ENCODE data around the gene SRGAP1.
"Not testable (repeated sequence)": the region's sequence is repeated elsewhere in the genome, so short reads cannot be mapped to it uniquely, and the experiment has no call there.

The SRGAP1 gene

GRCh38 chr12:64172143-64172970 lies 327.9 kb downstream of the SRGAP1 start:
- DNase-seq (ENCODE audit: low spot score), result no peak

DNA sequence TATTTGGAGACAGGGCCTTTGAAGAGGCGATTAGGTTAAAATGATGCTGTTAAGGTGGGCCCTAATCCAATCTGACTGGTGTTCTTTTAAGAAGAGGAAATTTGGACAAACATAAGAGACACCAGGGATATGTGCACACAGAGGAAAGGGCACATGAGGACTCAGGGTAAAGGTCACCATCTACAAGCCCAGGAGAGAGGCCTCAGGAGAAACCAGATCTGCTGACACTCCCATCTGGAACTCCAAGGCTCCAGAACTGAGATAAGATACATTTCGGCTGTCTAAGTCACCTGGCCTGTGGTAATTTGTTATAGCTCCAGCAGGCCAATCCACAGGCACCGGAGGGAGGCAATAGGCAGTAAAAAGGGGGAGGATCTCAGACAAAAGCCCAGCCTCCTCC lies 329.0 kb downstream of the SRGAP1 start:
- peak; percentile 15 for DNase-seq (ENCODE audit: low spot score)

GRCh38 chr12:64175254-64175945 lies 330.9 kb downstream of the SRGAP1 start:
- no peak for DNase-seq (ENCODE audit: low spot score)

DNA sequence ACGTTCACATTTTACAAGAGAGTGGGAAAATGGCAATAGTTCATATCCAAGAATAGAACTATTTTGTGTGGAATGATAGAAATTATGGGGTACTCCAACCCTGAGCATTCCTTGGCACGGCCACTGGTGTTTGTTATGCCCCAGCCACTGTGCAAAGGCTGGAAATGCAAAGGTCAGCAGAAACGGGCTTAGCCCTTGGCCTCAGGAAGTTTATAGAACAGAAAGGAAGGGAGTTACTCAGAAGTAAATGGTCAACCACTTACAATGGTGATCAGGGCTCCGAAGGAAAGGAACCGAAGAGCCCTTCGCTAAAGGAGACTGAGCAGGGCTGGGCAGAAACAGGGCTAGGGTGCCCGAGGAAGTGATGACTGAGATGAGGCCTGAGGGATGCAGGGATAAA lies 332.5 kb downstream of the SRGAP1 start:
- no peak for DNase-seq (ENCODE audit: low spot score)

GRCh38 chr12:64178122-64178521 lies 333.6 kb downstream of the SRGAP1 start:
- no peak for DNase-seq (ENCODE audit: low spot score)

- DNase-seq (ENCODE audit: low spot score), result no peak
These were observed 336.5 kb downstream of the SRGAP1 start for GRCh38 chr12:64180951-64181350.

DNA sequence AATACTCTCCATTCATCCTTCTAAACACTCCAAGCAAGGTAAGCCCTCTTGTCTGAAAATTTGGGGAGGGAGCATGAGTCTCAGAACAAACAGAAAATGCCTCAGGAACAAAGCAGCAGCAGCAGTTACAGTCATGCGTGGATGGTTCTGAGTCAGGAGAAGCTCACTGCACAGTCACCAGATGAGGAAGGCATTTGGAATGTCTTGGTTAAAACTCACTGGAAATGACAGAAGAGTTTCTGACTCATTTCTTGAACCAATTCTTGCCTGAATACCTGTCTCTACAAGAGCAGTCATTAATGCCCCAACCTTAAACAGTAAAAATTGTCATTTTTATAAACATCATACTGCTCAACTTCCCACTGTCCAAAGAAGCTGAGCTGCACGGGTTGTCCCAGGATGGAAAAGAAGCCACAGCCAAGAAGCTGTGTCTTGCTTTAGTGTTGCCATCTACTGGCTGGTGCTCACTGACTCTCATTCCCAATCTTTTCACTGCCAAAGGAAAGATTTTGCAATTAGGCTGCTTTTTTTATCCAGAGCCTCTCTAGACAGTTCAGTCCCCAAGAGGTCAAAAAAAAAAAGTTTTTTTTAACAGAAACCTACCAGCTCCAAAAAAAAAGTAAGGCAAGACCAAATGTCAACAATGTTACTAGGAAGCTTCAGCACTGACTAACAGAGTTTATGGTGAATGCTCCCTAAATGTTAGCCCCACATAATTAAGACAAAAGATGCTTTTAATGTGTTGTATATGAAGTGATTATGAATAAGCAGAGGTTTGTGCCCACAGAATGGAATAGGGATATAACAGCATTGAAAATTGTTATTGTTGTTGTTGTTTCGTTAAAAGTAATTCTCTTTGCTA lies 337.2 kb downstream of the SRGAP1 start:
- peak; percentile 78 for DNase-seq (ENCODE audit: low spot score)

- DNase-seq (ENCODE audit: low spot score), result no peak
These were observed 339.7 kb downstream of the SRGAP1 start for GRCh38 chr12:64184216-64184615.

DNA sequence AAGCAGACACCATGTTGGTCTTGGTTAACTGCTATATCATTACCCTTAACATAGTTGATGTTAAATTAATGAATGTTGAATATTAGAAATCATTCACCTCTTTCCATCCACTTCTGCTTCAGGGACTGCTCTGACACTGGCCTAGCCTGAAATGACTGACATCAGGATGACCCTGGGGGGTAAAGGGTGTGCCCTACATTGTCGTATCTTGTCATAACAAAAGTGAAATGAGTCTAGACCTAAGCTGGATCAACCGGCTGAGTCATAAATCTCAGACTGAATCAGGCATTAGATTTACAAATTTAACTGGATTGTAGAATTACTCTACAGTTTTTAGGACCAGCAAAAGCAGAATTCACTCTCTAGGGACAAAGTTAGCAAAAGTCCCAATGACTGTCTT lies 342.3 kb downstream of the SRGAP1 start:
- DNase-seq (ENCODE audit: low spot score), result no peak

DNA sequence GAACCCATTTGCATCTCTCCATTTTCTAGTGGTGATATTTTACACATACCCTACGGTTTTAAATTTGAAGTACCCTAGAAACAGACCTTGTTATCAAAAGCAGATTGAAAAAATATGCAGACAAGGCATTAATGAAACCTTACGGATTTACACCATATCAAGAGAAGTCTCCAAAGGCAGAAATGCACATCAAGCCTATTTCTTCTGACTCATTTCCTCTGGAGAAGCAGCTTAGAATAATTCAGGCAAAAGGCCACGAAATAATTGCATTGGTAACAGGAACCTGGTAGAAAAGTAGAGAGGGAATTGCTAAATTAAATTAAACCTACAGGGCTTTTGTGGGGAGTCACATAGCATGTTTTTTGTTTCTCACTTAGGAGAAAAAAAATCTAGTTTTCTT lies 342.9 kb downstream of the SRGAP1 start:
- DNase-seq (ENCODE audit: low spot score), result no peak

DNA sequence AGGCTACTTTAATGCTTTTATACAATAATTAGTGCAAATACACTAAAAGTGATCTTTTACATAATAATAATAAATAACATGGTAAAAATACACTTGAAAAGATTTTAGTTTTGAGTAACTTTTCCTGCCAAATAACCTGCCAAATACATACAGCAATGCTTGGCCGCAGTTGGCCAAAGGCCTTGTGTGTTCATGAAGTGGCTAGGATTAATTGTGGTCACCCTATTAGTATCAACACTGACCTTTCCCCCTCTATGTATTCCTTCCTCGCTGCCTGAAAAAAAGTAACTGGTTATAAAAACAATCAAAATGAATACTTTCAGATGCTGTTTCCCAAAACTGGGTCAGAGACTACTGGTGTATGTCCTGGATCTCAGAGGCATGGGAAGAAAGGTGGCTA lies 343.3 kb downstream of the SRGAP1 start:
- DNase-seq (ENCODE audit: low spot score), result no peak

- DNase-seq (ENCODE audit: low spot score), result no peak
These were observed 345.0 kb downstream of the SRGAP1 start for GRCh38 chr12:64189530-64189929.

- DNase-seq (ENCODE audit: low spot score), result no peak
These were observed 345.6 kb downstream of the SRGAP1 start for GRCh38 chr12:64190140-64190539.

GRCh38 chr12:64192644-64193444 lies 348.3 kb downstream of the SRGAP1 start:
- no peak for DNase-seq (ENCODE audit: low spot score)

DNA sequence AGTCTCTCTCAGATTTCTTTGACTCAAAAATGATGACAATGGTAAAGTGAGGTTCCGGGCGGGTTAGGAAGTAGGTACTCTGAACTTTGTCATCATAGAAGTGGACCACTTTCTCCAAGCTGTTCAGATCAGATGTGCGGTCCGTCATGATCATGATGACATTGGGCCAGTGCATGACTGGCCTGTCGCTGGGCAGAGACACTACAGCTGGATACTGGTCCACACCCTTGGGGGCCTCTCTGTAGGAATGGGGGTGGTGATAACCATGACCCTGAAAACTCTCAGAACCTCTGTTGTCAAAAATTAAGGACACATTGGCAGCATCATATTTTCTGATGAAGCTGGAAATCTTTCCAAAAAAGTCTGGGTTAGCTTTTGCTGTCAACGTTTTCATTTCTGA lies 349.4 kb downstream of the SRGAP1 start:
- no peak for DNase-seq (ENCODE audit: low spot score)

- no peak for DNase-seq (ENCODE audit: low spot score)
These were observed 350.0 kb downstream of the SRGAP1 start for GRCh38 chr12:64194333-64195149.

GRCh38 chr12:64195841-64196240 lies 351.3 kb downstream of the SRGAP1 start:
- not testable (repeated sequence) for DNase-seq (ENCODE audit: low spot score)

DNA sequence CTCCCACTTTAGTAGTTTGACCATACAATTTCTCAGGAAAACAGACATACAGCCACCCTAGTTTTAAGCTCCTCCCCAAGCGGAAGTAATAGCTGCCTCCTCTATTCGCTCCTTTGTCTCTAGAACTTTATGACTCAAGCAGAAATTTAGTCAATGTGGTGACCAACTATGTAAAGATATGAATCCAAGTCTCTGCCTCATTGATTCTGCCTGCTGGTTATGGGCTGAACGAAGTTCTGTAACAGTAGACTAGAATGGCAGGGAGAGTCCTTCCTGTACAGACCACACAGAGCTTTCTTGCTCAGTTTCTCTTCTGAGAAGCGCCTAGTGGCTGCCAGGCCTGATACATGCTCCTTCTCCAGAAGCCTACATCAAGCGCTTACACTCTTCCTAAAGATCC lies 358.5 kb downstream of the SRGAP1 start:
- no peak for DNase-seq (ENCODE audit: low spot score)

- no peak for DNase-seq (ENCODE audit: low spot score)
These were observed 359.3 kb downstream of the SRGAP1 start for GRCh38 chr12:64203775-64204174.

DNA sequence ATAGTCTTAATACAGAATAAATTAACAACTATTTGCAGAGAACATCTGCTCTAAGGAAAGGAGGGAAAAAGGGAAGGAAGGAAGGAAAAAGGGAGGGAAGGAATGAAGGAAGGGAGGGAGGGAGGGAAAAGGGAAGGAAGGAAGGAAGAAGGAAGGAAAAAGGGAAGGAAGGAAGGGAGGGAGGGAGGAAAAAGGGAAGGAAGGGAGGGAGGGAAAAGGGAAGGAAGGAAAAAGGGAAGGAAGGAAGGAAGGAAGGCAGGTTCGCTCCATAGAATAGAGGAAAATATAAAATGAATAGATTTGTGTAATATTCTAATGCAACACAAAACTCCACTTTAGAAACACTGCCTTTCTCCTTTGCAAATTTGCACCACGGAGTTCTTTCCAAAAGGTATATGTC lies 361.0 kb downstream of the SRGAP1 start:
- DNase-seq (ENCODE audit: low spot score), result no peak

DNA sequence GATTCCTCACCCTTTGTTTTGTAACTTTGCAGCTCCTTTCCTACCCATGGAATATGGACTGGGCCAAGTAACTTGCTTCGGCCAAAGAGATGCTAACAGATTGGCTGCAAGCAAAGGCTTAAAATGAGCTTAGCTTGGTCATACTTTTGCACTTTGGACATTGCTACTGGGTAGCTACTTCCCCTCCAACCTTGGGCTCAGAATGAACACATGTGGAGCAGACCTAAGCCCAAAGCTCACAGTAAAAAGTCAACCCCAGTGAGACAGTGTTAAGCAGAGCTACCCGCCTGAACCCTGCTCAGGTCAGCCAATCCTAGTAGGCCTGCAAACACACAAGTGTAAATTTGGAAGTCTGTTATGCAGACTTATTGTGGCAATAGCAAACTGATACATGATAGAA lies 363.0 kb downstream of the SRGAP1 start:
- no peak for DNase-seq (ENCODE audit: low spot score)
